GM18511 (cell line): ENCODE results near the gene MTG2.

ENCODE experiments used
- ATAC-seq: cut with Tn5 transposase; IDR thresholded peaks from one replicate; pipeline ENCODE4 v1.9.1; 2021; ENCODE audit warnings: mild to moderate bottlenecking, moderate library complexity; ENCODE audit not compliant: unreplicated experiment

The MTG2 gene

DNA sequence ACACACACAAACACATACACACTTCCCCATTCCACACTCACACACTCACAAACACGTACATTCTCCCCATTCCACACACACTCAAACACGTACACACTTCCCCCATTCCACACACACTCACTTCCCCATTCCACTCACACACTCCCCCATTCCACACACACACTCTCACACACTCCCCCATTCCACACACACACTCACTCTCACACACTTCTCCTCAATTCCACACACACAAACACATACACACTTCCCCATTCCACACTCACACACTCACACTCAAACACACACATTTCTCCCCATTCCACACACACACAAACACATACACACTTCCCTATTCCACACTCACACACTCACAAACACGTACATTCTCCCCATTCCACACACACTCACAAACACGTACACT is 46.8 kb downstream of the MTG2 start:
- ATAC-seq = no peak

DNA sequence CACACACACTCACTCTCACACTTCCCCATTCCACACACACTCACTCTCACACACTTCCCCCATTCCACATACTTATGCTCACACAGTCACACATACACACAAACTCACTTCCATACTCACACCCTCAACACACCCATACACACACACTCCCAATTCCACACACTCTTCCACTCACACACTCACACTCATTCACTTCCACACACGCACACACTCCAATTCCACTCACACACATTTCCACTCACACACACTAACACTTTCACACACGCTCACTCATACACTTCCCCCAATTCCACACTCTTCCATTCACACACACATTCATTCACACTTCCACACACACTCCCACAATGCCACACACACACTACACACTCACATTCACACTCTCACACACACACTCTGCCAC is 47.4 kb downstream of the MTG2 start:
- ATAC-seq = no peak

DNA sequence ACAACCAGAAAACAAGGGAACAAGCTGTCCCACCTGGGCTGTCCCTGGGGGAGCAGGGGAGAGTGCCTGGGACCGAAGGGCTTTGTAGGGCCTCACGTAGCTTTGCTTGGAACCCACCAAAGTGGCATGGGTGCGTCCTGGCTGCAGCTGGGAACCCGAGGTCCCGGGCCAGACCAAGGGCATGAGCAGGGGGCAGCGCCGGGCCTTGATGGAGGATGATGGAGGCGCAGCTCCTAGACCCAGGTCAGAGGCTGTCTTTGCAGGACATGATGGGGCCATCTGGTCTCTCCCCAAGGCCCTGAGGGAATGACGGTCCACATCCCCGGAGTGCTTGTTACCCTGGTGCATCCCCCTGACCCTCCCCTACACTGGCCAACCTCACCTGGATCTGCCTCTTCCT is 47.9 kb downstream of the MTG2 start:
- no peak for ATAC-seq

DNA sequence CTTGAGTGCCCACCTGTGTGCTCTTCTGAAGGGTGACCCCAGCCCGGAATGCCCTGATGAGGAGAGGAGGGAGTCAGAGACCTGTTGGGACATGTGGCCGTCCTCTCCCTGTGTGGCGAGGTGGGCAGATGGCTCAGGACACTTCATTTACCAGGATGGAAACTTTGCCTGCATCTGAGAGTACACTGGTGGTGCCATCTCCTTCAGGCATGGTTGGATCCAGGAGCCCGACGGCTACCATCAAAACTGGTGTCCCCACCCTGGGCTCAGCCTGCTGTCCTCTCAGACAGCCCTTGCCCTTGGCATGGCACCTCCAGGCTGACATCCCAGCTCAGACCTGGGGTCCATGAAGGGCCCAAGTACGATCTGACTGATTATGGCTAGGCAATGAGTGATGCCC is 48.5 kb downstream of the MTG2 start:
- no peak for ATAC-seq

DNA sequence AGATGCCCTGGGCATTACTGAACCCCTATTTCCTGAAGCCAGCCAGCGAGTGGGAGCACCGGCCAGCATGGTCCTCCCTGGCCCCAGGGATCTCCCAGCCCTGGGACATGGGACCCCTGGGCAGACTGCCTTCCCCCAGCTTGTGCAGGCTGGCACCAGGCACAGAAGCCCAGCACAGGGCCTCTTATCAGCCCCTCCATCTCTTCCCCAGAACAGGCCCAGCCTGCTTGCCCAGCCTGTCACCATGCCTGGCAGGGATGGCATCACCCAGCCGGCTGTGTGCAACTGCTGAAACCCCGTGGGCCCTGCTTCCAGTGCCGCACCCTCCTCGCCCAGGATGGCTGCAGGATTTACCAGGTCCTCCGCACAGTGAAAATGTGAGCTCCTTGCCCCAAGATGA is 49.4 kb downstream of the MTG2 start:
- ATAC-seq = no peak

DNA sequence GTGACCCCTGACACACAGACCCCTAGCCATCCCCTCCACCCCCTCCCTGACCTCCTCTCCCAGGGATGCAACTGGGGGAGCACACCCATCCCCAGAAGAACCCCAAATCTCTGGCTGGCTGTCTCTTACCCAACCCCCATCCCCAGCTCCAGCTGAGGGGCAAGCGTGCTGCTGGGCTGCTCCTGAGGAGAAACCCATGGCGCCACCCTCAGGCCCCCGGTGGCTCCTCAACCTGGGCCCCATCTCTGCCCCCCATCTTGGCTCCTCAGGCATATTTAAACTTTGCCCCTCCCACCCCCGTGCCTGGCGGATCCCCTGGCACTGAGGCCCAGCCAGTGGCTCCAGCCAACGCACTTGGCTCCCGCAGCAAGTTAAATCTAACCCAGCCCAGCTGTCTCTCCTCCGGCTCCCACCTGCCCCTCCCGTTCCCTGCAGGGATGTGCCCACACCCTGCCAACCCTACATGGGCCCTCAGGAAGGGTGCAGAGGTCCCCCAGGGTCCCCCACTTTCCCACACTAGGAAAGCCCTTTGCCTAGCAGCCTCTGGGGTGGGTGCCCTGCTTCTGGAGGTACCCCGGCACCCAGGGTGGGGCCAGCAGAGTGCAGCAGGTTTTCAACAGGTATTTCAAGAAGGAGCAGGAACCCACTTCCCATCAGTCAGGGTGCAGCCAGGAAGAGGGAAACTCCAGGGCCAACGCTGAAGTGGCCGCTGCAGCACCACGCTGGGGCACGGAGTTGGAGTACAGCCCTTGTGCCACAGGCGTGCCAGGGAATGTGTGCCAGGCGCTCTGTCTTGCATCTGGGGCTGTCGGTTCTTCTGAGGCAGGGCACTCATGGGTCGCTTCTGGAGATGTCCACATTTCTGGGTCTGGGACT is 50.2 kb downstream of the MTG2 start:
- no peak for ATAC-seq

DNA sequence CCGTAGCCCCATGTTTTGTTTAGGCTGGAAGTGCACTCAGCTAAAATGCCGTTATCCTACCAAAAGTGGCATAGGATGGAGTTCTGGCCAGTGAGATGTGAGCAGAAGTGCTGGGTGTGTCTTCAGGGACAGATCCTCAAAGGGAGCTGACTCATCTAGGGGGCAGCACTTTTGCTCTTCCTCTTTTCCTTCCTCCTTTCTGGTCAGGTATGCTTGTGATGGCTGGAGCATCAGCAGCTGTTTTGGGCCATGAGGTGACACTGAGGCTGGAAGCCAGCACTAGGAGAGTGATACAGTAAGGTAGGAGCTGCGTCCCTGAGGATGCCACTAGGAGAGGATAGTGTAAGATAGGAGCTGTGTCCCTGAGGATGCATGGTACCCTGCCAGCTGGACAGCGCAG is 50.9 kb downstream of the MTG2 start:
- ATAC-seq = no peak

DNA sequence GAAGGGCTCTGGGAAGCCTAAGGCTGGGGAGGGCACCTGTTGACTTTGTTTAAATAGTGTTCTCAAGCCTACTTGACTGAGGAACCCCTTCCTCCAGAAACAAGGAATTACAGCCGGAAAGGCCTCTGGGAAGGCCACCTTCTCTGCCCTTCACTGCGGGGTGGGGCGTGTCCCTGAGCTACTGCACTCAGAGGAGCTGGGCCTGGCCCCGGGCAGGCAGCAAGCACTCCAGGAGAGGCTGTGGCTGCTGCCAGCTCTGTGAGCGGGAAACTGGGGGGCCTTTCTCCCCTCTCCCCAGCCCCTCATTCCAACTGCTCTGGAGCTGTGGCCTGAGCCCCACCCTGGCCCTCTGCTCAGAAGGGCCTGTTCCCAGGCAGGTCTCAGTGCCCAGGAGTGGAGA is 51.5 kb downstream of the MTG2 start:
- no peak for ATAC-seq

DNA sequence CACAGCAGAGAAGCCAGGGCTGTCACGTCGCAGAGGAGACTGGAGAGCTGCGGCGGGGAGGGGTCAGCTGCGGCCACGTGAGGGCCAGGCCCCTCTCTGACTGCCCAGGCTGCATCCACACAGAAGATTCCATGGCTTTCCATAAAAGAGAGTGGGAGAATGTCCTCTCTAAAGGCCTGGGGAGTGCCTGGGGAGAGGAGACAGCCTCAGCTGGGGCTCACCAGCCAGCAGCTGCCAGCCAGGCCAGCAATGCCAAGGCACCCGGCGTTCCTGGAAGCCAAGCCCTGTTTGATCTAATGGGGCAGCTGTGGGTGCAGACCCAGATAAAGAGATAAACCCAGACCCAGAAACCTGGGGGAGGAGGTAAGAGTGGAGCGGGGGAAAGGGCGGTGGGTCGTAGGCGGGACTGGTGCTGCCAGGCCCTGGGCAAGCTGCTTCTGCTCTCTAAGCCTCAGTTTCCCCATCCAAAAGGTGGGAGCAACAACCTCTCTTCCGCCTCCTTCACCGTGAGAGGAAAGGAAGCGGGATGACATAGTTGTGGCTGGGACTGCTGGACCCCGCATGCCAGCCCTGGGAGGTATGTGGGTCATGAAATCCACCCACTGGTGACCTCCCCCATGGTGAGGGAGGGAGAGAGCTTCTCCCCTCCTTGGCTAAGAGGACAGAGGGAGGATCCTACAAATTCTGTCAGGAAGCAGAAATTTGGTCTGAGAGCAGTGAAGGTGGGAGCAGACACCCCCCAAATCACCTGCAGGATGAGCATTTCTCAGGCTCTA is 52.4 kb downstream of the MTG2 start:
- no peak for ATAC-seq

DNA sequence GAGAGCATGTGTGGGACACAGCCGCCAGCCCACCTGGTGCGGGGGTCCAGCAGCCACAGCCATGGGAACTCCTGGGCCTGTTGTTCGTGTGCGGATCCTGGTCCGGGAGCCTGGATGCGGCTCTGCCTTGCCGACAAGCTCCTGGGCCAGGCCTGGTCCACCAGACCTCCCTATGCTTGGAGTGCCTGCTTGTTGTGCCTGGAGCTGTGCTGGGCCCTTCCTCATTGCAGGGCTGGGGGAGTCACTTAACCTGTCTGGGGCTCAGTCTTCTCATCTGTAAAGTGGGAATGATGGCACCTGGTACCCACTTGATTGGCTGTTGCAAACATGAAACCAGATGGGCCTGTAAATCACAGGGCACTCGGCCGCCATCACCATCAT is 52.9 kb downstream of the MTG2 start:
- ATAC-seq = no peak

DNA sequence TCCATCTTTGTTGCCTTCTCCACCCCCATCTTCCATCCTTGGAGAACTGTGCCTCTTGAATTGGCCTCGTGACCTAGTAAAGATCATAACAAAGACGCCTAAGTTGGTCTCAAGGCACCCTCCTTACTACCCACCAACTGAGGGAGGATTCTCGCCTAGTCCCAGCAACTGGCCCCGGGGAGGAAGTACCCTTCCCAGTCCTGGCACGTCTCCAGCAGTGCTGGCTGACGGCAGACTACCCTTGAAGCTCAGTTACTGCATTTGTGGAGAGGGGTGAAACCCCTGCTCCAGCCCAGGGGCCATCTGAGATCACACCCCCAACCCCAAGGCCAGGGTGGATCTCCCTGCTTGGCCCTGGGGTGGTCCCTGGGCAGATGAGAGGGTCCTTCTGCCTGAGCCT is 53.4 kb downstream of the MTG2 start:
- no peak for ATAC-seq

DNA sequence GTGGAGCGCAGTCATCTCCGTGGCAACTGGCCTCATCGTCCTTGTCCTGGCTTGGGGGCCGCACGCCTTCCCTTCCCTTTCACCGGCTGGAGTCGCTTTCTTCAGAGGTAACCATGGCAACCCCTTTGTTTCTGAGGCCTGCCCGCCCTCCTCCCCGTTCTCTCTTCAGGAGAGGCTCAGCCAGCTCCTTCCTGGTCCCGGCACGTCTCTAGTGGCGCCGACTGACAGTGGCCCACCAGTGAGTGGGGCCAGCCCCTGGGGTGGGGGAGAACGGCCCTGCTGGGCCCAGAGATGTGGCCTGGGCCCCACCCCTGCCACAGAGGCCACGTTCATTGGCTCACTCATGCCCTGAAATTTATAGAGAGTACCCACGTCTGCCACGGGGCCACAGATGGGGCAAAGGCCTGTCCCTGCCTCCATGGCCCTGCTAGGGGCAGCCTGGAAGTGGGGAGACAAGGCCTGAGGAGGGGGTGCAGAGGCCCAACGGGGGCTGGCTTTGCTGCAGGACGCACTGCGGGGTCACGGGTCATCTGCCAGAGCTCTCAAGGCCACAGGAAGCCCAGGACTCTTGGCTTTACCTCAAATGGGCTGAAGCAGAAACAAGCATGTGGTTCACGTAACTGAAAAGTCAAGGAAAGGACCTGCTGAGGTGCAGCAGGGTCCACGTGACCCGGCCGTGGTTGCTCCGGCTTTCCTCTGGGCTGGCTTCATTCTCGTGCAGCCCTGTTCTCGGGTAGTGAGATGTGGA is 54.1 kb downstream of the MTG2 start:
- no peak for ATAC-seq

DNA sequence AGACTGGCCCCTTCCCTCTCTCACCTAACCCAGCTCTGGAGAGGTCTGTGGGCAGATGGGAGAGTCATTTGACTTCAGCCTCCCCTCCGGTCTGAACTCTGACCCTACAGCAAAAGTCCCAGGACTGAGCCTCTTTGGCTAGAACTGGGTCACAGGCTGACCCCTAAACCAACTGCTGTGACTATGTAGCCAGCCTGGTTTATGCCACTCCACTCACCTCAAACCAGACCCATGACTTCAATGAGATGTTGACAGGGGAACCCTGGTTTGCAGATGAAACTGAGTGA is 54.6 kb downstream of the MTG2 start:
- ATAC-seq = no peak

DNA sequence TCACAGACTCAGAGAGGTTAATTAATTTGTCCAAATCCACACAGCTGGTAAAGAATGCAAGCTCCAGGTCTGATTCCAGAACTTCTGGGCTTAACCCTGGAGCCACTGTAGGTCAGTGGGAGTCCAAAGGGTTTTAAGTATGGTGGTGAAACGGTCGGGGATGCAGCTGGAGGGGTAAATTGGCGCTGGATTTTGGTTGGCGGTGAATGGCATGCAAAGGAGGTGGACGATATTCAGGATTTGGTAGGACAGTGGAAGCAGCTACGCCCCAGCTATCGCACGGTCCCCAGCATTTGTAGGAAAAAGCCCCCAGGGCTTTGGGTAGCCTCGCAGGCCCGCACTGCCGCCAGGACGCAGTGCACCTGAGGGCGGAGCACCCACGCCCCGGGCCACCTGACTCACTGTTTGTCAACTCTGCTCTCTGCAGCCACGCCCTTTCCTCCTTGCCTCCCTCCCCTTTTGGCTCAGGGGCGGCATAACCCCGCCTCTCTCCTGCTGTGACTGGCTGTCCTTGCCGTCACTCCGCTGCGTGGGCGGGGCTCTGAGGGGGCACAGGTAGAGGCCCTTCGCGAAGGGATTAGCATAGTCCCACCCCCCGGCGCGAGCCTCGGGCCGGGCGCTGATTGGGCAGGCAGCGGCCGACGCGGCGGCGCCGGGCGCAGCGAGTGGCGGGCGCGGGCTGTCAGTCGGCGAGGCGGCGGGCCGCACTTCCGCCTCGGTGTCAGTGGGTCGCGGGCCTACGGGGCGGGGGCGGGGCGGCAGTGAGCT is 55.2 kb downstream of the MTG2 start, which contains the start of gene OSBPL2:
OSBPL2 (plus strand) TSS at position 721 of the 768 bp plus-strand sequence. CDS start 17,664 bp downstream, outside the sequence.
- peak; percentile 99 for ATAC-seq

DNA sequence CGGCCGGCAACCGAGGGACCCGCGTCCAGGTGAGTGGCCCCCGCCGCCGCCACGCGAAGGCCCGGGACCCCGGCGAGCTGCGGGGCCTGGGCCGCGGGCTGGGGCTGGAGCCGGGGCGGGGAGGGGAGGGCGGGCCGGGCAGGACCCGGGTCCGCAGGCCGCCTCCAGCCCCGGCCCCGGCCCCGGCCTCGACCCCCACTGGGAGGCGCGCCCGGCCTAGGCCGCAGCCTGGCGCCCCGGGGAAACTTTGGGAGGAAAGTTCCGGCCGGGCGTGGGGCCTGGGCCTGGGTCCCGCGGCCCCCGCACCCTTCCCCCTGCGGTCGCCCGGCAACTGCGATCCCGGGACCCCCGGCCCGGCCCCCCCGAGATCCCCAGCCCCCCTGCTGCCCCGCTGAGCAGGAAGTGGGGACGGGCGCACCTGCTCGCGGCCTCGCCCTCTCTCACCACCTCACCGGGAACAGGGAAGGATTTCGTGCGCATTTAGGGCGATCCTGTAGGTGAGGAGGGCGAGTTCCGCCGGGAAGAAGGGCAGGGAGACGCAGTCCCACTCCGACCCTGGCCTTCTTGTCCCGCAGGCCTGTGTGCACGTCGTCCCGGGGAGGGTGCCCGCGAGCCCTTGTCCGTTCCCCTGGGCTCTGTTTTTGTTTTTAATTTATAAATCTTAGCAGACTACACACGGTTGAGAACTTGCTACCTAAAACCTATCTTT is 55.9 kb downstream of the MTG2 start:
- ATAC-seq = peak; percentile 13

DNA sequence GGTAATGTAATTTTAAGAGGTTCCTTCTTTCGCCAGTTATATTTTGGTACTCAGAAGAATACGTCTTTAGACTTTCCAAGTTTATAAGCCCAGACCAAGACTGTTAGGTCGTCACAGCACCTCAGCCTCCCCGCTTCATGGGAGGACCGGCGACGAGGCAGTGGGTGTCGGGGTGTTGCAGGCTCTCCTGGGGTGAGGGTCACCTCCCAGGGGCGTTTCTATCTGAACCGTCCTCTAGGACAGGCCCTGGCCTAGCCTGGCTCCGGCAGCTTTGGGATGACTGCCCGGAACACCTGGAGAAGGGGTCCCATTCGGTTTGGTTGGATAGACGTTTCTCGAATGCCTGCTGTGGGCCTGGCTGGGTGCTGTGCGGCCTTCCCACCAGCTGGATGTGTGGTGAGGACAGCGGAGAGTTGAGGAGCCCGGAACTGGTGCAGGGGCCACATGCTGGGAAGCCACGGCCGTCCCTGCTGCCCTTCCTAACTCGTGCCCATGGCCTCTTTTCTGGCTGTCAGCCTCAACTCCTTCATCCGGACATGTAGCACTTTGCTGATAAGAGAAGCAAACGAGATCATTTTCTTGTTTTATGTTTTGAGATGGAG is 56.6 kb downstream of the MTG2 start:
- no peak for ATAC-seq

DNA sequence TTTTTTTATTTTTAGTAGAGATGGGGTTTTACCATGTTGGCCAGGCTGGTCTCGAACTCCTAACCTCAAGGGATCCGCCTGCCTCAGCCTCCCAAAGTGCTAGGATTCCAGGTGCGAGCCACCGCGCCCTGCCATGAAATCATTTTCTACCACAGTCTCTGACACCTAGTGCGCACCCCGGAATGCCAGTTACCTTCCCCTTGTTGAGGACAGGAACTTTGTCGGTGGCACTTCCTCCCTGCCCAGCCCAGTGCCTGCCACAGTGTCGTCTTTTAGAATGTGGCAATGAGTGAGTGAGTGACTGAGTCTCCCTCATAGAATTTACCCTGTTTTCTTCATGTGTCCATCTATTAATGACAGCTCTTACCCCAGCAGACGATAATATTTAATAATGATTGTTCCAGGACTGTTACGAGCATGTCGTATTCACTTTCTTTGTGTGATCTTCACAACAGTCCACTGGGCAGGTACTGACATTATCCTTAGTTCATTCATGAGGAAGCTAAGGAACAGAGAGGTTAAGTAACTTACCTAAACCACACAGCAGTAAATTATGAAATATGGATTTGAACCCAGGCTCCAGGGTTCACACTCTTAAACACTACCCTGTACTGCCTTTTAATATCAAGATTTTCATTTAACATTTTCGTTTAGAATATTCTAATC is 57.3 kb downstream of the MTG2 start:
- ATAC-seq = no peak

DNA sequence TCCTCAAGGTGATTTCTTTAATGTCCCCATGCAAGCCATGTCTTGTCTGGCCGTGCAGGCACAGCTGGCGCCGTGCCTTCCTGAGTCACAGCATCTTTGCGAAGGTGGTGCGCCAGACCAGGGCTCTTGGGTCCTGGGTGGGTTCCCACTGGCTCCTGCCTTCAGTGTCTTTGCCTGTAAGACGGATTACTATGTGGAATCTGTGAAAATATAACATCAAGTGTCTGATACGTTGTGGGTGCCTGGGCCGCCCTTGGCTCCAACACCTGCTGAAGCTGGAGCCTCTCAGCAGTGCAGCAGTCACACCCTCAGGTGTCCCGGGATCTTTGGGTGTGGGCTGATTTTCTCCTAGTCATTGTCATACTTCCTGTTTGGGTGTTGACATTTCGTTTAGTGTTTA is 58.7 kb downstream of the MTG2 start:
- no peak for ATAC-seq

DNA sequence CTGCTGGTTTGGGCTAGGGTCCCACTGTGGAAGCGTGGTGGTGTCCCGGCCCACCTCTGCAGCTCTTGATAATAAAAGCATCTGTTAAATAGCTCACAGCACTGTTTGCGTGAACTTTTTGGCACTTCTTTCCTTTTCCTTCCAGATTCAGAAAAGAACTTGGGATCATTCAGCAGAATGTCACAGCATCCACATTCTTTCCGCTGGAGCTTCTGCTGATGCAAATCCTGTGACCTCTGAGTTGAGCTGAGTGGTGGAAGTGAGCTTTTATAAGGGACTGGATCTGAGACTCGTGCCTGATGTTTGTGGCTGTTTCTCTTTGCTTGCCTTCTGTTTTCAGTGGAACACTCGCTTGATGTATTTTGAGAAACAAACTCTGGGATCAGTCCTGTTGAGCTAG is 59.3 kb downstream of the MTG2 start:
- ATAC-seq = no peak
